ENCODE results near the gene RNASEH2A. TPM values are rescaled to one million over a fixed set of nuclear protein-coding genes. Genes with fewer than 3 reads are reported as not detected.

RNASEH2A gene
- total RNA-seq, 1 donor from 2014 or later, result 9.9 TPM

DNA sequence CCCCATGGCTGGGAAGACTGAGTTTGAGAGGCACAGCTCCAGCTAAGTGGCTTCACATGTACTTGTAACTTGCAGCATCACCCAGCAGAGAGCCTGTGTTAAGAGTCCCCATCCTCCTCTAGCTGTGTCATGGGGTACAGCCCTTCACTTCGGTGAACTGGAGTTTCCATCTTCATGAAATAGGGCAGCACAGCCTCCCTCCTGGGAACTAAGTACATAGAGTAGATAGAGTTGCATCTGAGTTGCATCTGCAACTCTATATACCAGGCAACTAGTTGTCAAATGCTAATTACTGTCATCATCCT is 6.0 kb upstream of the RNASEH2A start:
- peak overlapping the region; percentile 86 for H3K4me3 Mint-ChIP-seq (ENCODE audit: unreplicated experiment)

DNA sequence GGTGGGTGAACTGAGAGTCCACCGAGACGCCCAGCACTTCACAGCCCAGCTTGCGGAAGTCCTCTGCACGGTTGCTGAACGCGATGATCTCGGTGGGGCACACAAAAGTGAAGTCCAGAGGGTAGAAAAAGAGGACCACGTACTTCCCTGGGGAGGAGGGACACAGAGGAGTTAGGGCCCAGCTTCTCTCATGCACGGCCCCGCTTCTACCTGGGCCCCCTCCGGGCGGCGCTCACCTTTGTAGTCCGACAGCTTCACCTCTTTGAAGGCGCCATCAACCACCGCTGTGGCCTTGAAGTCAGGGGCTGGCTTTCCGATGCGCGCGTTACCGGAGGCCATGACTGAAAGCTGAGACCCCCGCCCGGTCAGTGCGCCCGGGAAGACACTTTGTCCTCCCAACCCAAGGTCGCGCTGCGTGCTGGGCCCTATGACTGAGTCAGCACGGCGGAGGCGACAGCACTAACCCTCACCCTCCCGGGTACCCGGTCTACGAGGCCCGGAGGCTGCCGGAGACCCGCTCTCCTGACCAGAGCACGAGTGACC is 5.4 kb upstream of the RNASEH2A start:
- peak overlapping the region; percentile 86 for H3K4me3 Mint-ChIP-seq (ENCODE audit: unreplicated experiment)
- TF ChIP-seq, protein P1, sequence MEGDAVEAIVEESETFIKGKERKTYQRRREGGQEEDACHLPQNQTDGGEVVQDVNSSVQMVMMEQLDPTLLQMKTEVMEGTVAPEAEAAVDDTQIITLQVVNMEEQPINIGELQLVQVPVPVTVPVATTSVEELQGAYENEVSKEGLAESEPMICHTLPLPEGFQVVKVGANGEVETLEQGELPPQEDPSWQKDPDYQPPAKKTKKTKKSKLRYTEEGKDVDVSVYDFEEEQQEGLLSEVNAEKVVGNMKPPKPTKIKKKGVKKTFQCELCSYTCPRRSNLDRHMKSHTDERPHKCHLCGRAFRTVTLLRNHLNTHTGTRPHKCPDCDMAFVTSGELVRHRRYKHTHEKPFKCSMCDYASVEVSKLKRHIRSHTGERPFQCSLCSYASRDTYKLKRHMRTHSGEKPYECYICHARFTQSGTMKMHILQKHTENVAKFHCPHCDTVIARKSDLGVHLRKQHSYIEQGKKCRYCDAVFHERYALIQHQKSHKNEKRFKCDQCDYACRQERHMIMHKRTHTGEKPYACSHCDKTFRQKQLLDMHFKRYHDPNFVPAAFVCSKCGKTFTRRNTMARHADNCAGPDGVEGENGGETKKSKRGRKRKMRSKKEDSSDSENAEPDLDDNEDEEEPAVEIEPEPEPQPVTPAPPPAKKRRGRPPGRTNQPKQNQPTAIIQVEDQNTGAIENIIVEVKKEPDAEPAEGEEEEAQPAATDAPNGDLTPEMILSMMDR (IDR thresholded peaks at IDR 0.05), result no peak
- peaks cover 26% of the 10 kb centered on the region for H3K4me1 Mint-ChIP-seq (ENCODE audit: low read depth)
- no peaks in the 10 kb centered on the region for H3K9me3 Mint-ChIP-seq (ENCODE audit: low read depth)
- no peak for DNase-seq (ENCODE audit: low spot score)
- H3K36me3 Mint-ChIP-seq (ENCODE audit: low read depth), result no peaks in the 10 kb centered on the region
- H3K27me3 Mint-ChIP-seq (ENCODE audit: low read depth), result no peaks in the 10 kb centered on the region
- peak overlapping the region; percentile 70 for H3K27ac Mint-ChIP-seq (ENCODE audit: unreplicated experiment)

More for the DNA sequence above, 6.0 kb upstream of the RNASEH2A start:
- Mint-ChIP-seq H3K27me3 (ENCODE audit: low read depth) (no peaks in the 10 kb centered on the region), H3K9me3 (ENCODE audit: low read depth) (no peaks in the 10 kb centered on the region), H3K27ac (ENCODE audit: unreplicated experiment) (no peak overlapping the region), H3K36me3 (ENCODE audit: low read depth) (no peaks in the 10 kb centered on the region), H3K4me1 (ENCODE audit: low read depth) (peaks cover 29% of the 10 kb centered on the region)
- TF ChIP-seq, protein P1 (IDR thresholded peaks at IDR 0.05), result no peak
- no peak for DNase-seq (ENCODE audit: low spot score)

DNA sequence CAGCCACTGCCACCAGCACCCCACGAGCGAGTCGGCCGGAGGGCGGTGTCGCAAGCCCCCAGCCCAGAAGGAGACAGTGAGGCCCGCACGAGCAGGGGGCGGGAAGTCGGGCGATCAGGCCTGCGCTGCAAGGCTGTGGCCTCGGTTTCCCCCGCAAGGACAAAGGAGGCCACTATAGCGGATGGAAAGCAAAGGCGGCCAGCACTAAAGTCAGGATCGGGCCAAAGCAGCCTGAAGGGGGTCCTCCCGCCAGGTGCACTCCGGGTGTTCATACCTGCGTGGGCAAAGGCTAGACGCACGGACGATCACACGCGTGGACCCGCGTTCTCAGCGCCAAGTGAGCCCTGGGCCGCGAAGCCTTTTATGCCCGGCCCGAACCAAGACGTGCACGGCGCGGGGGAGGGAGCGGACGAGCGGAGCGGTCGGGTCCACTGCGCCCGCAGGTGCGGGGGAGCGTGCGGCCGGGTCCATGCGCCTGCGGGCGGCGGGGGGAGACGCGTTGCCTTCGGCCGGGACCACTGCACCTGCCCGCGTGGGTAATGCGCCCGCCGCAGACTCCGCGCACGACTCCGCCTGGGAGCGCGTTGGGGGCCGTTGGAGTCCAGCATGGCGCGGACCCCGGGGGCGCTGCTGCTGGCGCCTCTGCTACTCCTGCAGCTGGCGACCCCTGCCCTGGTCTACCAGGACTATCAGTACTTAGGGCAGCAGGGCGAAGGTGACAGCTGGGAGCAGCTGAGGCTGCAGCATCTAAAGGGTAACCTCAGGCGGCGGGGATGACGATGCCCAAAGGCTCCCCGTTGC is 4.7 kb upstream of the RNASEH2A start, which contains the start of the genes PRDX2 and THSD8:
PRDX2 (minus strand) TSS at position 335 of the 801 bp plus-strand sequence. CDS start 539 bp downstream, outside the sequence.
THSD8 (plus strand) TSS at position 604 of the 801 bp plus-strand sequence; CDS start at position 607, 3 bp downstream.
- Mint-ChIP-seq H3K9me3 (ENCODE audit: low read depth) (no peaks in the 10 kb centered on the region), H3K4me3 (ENCODE audit: unreplicated experiment) (peak within 1 kb of the TSS; percentile 86), H3K27me3 (ENCODE audit: low read depth) (no peaks in the 10 kb centered on the region), H3K36me3 (ENCODE audit: low read depth) (no peaks in the 10 kb centered on the region), H3K27ac (ENCODE audit: unreplicated experiment) (peak within 1 kb of the TSS; percentile 70), H3K4me1 (ENCODE audit: low read depth) (peaks cover 26% of the 10 kb centered on the region)
- TF ChIP-seq, protein P1 (IDR thresholded peaks at IDR 0.05), result no peak
- no peak for DNase-seq (ENCODE audit: low spot score)

DNA sequence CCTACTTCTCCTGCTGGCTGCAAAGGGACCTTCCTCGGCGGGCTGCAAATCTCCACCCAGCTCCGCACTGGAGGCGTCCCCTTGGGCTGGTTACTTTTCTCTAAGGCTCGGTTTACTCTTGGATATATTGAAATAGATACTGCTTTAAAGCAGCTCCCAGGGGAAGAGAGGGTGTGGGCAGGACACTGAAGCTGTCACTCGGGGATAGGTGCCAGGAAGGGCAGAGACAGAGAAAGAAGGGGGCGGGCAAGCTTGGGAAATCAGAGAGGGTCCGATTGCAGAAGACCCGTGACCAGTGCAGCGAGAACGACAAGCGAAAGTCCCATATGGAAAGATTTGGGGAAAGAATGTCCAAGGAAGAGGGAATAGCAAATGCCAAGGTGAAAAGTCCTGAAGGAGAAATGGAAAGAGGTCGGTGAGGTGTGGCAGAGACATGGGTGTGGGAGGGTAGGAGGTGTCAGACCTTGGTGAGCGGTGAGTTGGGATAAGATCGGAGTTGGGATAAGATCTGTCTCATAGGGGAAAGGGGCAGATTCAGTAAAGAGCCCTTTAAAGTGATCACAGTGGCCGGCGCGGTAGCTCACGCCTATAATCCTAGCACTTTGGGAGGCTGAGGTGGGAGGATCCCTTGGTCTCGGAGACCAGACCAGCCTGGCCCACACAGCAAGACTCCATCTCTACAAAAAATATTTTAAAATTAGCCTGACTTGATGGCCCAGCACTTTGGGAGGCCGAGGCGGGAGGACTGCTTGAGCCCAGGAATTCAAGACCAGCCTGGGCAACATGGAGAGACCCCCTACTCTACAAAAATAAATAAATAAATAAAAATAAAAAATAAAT is 3.9 kb upstream of the RNASEH2A start:
- no peaks in the 10 kb centered on the region for H3K9me3 Mint-ChIP-seq (ENCODE audit: low read depth)
- H3K27ac Mint-ChIP-seq (ENCODE audit: unreplicated experiment), result peak overlapping the region; percentile 45
- no peaks in the 10 kb centered on the region for H3K36me3 Mint-ChIP-seq (ENCODE audit: low read depth)
- DNase-seq (ENCODE audit: low spot score), result no peak
- H3K4me1 Mint-ChIP-seq (ENCODE audit: low read depth), result peaks cover 31% of the 10 kb centered on the region
- H3K27me3 Mint-ChIP-seq (ENCODE audit: low read depth), result no peaks in the 10 kb centered on the region
- TF ChIP-seq, protein P1 (IDR thresholded peaks at IDR 0.05), result peak; percentile 1
- H3K4me3 Mint-ChIP-seq (ENCODE audit: unreplicated experiment), result peak overlapping the region; percentile 86

DNA sequence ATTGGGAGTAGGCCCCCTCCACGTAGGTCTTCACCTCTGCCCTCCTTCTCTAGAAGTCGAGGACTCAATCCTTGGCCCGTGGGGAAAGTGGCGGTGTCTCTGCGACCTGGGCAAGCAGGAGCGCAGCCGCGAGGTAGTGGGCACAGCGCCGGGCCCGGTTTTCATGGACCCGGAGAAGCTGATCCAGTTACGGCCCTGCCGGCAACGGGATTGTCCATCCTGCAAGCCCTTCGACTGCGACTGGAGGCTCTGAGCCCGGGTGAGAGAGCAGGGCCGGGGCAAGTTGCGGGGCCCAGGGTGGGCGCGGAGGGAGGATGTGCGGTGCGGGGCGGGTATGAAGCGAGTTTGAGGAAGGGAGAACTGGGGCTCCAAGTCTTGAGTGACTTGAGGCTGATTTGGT is 2.3 kb upstream of the RNASEH2A start:
- TF ChIP-seq, protein P1 (IDR thresholded peaks at IDR 0.05), result no peak
- no peak overlapping the region for H3K27ac Mint-ChIP-seq (ENCODE audit: unreplicated experiment)
- no peak overlapping the region for H3K4me3 Mint-ChIP-seq (ENCODE audit: unreplicated experiment)
- H3K36me3 Mint-ChIP-seq (ENCODE audit: low read depth), result peaks cover 2% of the 10 kb centered on the region
- no peaks in the 10 kb centered on the region for H3K9me3 Mint-ChIP-seq (ENCODE audit: low read depth)
- H3K4me1 Mint-ChIP-seq (ENCODE audit: low read depth), result peaks cover 33% of the 10 kb centered on the region
- no peaks in the 10 kb centered on the region for H3K27me3 Mint-ChIP-seq (ENCODE audit: low read depth)
- no peak for DNase-seq (ENCODE audit: low spot score)

Measured in chondrocyte (in vitro differentiated cells).